HepG2 (cell line): ENCODE measurements around the gene ATAD3C. TPM values are rescaled to one million over a fixed set of nuclear protein-coding genes. Genes with fewer than 3 reads are reported as not detected.
A peak's percentile ranks its signal among the peaks of the same experiment; 100 is the strongest.

ENCODE experiments used
- ELF3 ChIP-seq: IDR thresholded peaks from 2 replicates; pipeline ENCODE4 v1.6.1; 2016; ENCODE audit warnings: missing genetic modification reagents, missing compliant biosample characterization
- EZH2 ChIP-seq: conservative IDR thresholded peaks from 2 replicates; pipeline ENCODE4 v1.6.1; 2012; ENCODE audit warnings: mild to moderate bottlenecking, low read depth, low read length, moderate library complexity
- HNRNPK ChIP-seq: fragments of 200-400 bp; formaldehyde crosslinking; IDR thresholded peaks from 2 replicates; pipeline ENCODE4 v1.6.1; 2018; ENCODE audit warnings: low read length, low read depth, moderate library complexity, mild to moderate bottlenecking; ENCODE audit not compliant: poor library complexity, severe bottlenecking
- KDM4B ChIP-seq: sonication (generic); formaldehyde crosslinking; IDR thresholded peaks from 2 replicates; pipeline ENCODE4 v1.4.0; 2020; ENCODE audit warnings: missing genetic modification reagents
- MED13 ChIP-seq: sonication (generic); formaldehyde crosslinking; IDR thresholded peaks from 2 replicates; pipeline ENCODE4 v1.5.0; 2020; ENCODE audit warnings: missing genetic modification reagents
- NCOA2 ChIP-seq: sonication (generic); formaldehyde crosslinking; IDR thresholded peaks from 2 replicates; pipeline ENCODE4 v1.8.0; 2022; ENCODE audit warnings: inconsistent platforms
- NFIC ChIP-seq: IDR thresholded peaks from 2 replicates; pipeline ENCODE4 v1.6.1; 2012; ENCODE audit warnings: mild to moderate bottlenecking, low read length, inconsistent platforms
- RFXAP ChIP-seq: sonication (generic); formaldehyde crosslinking; IDR thresholded peaks from 2 replicates; pipeline ENCODE4 v1.4.0; 2020; ENCODE audit warnings: missing genetic modification reagents, borderline replicate concordance
- SMAD1 ChIP-seq: sonication (generic); formaldehyde crosslinking; IDR thresholded peaks from 2 replicates; pipeline ENCODE4 v1.4.0; 2020; ENCODE audit warnings: missing genetic modification reagents, low read depth, mild to moderate bottlenecking, borderline replicate concordance
- TGIF2 ChIP-seq: IDR thresholded peaks from 2 replicates; pipeline ENCODE4 v1.6.1; 2016; ENCODE audit warnings: control low read depth, missing compliant biosample characterization
- ZMYM2 ChIP-seq: sonication (generic); formaldehyde crosslinking; IDR thresholded peaks from 2 replicates; pipeline ENCODE4 v1.8.0; 2022; ENCODE audit warnings: mild to moderate bottlenecking, missing genetic modification reagents
- ZNF253 ChIP-seq: sonication (generic); formaldehyde crosslinking; IDR thresholded peaks from 2 replicates; pipeline ENCODE4 v1.8.0; 2022; ENCODE audit warnings: mild to moderate bottlenecking, missing genetic modification reagents, borderline replicate concordance
- ZNF343 ChIP-seq: sonication (generic); formaldehyde crosslinking; IDR thresholded peaks from 2 replicates; pipeline ENCODE4 v1.4.0; 2020; ENCODE audit warnings: mild to moderate bottlenecking, missing genetic modification reagents
- ZNF460 ChIP-seq: sonication (generic); formaldehyde crosslinking; IDR thresholded peaks from 2 replicates; pipeline ENCODE4 v1.5.1; 2020; ENCODE audit warnings: missing genetic modification reagents, mild to moderate bottlenecking, borderline replicate concordance
- ZNF558 ChIP-seq: sonication (generic); formaldehyde crosslinking; IDR thresholded peaks from 2 replicates; pipeline ENCODE4 v1.9.0; 2022; ENCODE audit warnings: mild to moderate bottlenecking, missing genetic modification reagents, borderline replicate concordance
- ZNF607 ChIP-seq: sonication (generic); formaldehyde crosslinking; IDR thresholded peaks from 2 replicates; pipeline ENCODE4 v1.5.1; 2020; ENCODE audit warnings: missing genetic modification reagents, mild to moderate bottlenecking, borderline replicate concordance
- ZSCAN20 ChIP-seq: sonication (generic); formaldehyde crosslinking; IDR thresholded peaks from 2 replicates; pipeline ENCODE4 v1.4.0; 2020; ENCODE audit warnings: missing genetic modification reagents, mild to moderate bottlenecking, borderline replicate concordance
- polyA plus RNA-seq, 8 experiments: library from polyadenylated mRNA; depleted of rRNA in 3 of 8; stranded (reverse) in 7 of 8; unstranded in 1 of 8; fragments of >200 nt; fragmentation: Illumina TruSeq in 4 of 8; extraction: Trizol in 4 of 8; gene quantifications; 2 replicates each; pipeline versions ENCODE4 v1.2.1 to v1.2.3, GENCODE V29; 2011 to 2016; ENCODE audit warnings: low read depth in 4 of 8, missing spikeins in 1 of 8, mixed read lengths in 1 of 8; ENCODE audit not compliant: insufficient read depth in 1 of 8
- total RNA-seq, 5 experiments: library from RNA; depleted of rRNA; stranded (reverse); fragments of >200 nt; fragmentation: Illumina TruSeq; extraction: Trizol; gene quantifications; 2 replicates each; pipeline ENCODE4 v1.2.3, GENCODE V29; 2016; ENCODE audit warnings: low read depth in 1 of 5
- TF ChIP-seq, protein P1 (sequence below): sonication (generic); formaldehyde crosslinking; IDR thresholded peaks from 2 replicates; pipeline ENCODE4 v1.4.0; 2020; ENCODE audit warnings: missing genetic modification reagents
- TF ChIP-seq, protein P2 (sequence below): sonication (generic); formaldehyde crosslinking; conservative IDR thresholded peaks from 2 replicates; pipeline ENCODE4 v1.4.0; 2020; ENCODE audit warnings: missing genetic modification reagents
- TF ChIP-seq, protein P3 (sequence below): sonication (generic); formaldehyde crosslinking; IDR thresholded peaks from 2 replicates; pipeline ENCODE4 v1.8.0; 2023; ENCODE audit warnings: mild to moderate bottlenecking, missing genetic modification reagents
- TF ChIP-seq, protein P4 (sequence below): sonication (generic); formaldehyde crosslinking; IDR thresholded peaks from 2 replicates; pipeline ENCODE4 v1.8.0; 2022; ENCODE audit warnings: low read depth, missing genetic modification reagents
- TF ChIP-seq, protein P5 (sequence below): sonication (generic); formaldehyde crosslinking; IDR thresholded peaks from 2 replicates; pipeline ENCODE4 v1.5.0; 2020; ENCODE audit warnings: missing genetic modification reagents

The ATAD3C gene
- total and polyA plus RNA-seq, 2 of the 13 experiments (the other 11 are each of a cell fraction or from before 2014, with no cell fraction given): 2.4 to 3.2 TPM

DNA sequence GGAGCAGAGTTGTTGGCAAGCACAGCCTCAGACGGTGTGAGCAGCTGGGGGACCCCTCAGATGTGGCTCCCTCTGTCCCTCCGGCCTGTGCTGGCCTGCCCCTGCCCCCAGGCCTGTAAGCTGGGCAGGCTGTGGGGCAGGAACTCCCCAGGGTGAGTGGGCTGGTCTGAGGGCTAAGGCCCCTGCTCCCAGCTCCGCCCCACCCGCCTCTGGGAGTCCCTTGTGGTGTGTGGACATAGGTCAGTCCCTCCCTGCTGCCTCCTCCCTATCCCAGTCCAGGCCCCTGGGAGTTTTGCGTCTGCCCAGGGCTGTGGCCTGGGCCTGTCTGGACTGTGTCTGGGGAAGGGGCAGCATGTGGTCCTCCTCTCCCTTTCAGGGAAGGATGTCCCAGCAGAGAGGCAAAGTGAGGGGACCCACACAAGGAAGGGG lies 17.6 kb upstream of the ATAD3C start (continued):
- TF ChIP-seq, protein P1, sequence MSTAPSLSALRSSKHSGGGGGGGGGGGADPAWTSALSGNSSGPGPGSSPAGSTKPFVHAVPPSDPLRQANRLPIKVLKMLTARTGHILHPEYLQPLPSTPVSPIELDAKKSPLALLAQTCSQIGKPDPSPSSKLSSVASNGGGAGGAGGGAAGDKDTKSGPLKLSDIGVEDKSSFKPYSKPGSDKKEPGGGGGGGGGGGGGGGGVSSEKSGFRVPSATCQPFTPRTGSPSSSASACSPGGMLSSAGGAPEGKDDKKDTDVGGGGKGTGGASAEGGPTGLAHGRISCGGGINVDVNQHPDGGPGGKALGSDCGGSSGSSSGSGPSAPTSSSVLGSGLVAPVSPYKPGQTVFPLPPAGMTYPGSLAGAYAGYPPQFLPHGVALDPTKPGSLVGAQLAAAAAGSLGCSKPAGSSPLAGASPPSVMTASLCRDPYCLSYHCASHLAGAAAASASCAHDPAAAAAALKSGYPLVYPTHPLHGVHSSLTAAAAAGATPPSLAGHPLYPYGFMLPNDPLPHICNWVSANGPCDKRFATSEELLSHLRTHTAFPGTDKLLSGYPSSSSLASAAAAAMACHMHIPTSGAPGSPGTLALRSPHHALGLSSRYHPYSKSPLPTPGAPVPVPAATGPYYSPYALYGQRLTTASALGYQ (CRISPR knock-in tag): peak; percentile 74; the same call in 1 of the 2 replicates
- TF ChIP-seq ZMYM2: no peak
- TF ChIP-seq ZNF460: no peak
- TF ChIP-seq, protein P2, sequence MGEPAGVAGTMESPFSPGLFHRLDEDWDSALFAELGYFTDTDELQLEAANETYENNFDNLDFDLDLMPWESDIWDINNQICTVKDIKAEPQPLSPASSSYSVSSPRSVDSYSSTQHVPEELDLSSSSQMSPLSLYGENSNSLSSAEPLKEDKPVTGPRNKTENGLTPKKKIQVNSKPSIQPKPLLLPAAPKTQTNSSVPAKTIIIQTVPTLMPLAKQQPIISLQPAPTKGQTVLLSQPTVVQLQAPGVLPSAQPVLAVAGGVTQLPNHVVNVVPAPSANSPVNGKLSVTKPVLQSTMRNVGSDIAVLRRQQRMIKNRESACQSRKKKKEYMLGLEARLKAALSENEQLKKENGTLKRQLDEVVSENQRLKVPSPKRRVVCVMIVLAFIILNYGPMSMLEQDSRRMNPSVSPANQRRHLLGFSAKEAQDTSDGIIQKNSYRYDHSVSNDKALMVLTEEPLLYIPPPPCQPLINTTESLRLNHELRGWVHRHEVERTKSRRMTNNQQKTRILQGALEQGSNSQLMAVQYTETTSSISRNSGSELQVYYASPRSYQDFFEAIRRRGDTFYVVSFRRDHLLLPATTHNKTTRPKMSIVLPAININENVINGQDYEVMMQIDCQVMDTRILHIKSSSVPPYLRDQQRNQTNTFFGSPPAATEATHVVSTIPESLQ (CRISPR knock-in tag): no peak; the same call in 1 of the 2 replicates
- no peak for TF ChIP-seq NFIC
- TF ChIP-seq ELF3: peak; percentile 77
- TF ChIP-seq ZNF343 (CRISPR knock-in tag): no peak
- TF ChIP-seq SMAD1: no peak
- peak; percentile 56; the same call in 1 of the 2 replicates for TF ChIP-seq MED13 (CRISPR knock-in tag)
- peak; percentile 5 for TF ChIP-seq HNRNPK
- peak; percentile 80 for TF ChIP-seq NCOA2
- TF ChIP-seq, protein P3, sequence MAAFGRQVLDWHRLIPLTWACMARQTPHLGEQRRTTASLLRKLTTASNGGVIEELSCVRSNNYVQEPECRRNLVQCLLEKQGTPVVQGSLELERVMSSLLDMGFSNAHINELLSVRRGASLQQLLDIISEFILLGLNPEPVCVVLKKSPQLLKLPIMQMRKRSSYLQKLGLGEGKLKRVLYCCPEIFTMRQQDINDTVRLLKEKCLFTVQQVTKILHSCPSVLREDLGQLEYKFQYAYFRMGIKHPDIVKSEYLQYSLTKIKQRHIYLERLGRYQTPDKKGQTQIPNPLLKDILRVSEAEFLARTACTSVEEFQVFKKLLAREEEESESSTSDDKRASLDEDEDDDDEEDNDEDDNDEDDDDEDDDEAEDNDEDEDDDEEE (CRISPR knock-in tag): 0 out of 2 replicates have a peak, but pooled peaks have one; percentile 1
- 0 out of 2 replicates have a peak, but pooled peaks have one; percentile 65 for TF ChIP-seq ZNF253 (CRISPR knock-in tag)
- TF ChIP-seq RFXAP: no peak
- no peak; the same call in 1 of the 2 replicates for TF ChIP-seq ZNF558 (CRISPR knock-in tag)
- TF ChIP-seq KDM4B (CRISPR knock-in tag): 0 out of 2 replicates have a peak, but pooled peaks have one; percentile 55
- TF ChIP-seq, protein P4, sequence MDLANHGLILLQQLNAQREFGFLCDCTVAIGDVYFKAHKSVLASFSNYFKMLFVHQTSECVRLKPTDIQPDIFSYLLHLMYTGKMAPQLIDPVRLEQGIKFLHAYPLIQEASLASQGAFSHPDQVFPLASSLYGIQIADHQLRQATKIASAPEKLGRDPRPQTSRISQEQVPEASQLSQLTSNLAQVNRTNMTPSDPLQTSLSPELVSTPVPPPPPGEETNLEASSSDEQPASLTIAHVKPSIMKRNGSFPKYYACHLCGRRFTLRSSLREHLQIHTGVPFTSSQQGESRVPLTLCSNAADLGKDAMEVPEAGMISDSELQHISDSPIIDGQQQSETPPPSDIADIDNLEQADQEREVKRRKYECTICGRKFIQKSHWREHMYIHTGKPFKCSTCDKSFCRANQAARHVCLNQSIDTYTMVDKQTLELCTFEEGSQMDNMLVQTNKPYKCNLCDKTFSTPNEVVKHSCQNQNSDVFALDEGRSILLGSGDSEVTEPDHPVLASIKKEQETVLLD (CRISPR knock-in tag): 0 out of 2 replicates have a peak, but pooled peaks have one; percentile 37
- TF ChIP-seq TGIF2 (CRISPR knock-in tag): peak; percentile 78
- no peak for TF ChIP-seq ZNF607 (CRISPR knock-in tag)
- TF ChIP-seq EZH2: no peak
- no peak for TF ChIP-seq ZSCAN20 (CRISPR knock-in tag)
- TF ChIP-seq, protein P5, sequence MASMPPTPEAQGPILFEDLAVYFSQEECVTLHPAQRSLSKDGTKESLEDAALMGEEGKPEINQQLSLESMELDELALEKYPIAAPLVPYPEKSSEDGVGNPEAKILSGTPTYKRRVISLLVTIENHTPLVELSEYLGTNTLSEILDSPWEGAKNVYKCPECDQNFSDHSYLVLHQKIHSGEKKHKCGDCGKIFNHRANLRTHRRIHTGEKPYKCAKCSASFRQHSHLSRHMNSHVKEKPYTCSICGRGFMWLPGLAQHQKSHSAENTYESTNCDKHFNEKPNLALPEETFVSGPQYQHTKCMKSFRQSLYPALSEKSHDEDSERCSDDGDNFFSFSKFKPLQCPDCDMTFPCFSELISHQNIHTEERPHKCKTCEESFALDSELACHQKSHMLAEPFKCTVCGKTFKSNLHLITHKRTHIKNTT: no peak
